ENCODE data around the gene AGTPBP1.
"Not testable (repeated sequence)": the region's sequence is repeated elsewhere in the genome, so short reads cannot be mapped to it uniquely, and the experiment has no call there.

AGTPBP1 gene

GRCh38 chr9:85741875-85742596 is at the start of gene AGTPBP1:
Gene AGTPBP1 (minus strand): TSS chr9:85741954. CDS start chr9:85712533, 29,421 bp downstream.
- DNase-seq (ENCODE audit: low spot score): peak; percentile 95

DNA sequence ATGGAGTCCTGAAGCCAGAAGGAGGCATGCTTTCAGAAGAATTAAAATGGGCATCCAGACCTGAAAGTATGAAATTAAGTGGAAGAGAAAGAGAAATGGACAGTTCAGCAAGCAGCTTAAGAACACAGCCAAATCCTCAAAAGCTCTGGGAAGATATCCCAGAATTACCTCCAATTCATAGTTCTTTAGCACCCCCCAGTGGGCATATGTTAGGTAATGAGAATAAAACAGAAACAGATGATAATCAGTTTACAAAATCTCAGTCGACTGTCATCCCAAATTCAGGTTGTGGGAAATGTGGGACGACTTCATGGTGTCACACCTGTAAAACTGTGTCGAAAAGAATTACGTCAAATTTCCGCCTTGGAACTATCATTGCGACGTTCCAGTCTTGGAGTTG is 44.4 kb upstream of the AGTPBP1 start:
- not testable (repeated sequence) for DNase-seq (ENCODE audit: low spot score)

DNA sequence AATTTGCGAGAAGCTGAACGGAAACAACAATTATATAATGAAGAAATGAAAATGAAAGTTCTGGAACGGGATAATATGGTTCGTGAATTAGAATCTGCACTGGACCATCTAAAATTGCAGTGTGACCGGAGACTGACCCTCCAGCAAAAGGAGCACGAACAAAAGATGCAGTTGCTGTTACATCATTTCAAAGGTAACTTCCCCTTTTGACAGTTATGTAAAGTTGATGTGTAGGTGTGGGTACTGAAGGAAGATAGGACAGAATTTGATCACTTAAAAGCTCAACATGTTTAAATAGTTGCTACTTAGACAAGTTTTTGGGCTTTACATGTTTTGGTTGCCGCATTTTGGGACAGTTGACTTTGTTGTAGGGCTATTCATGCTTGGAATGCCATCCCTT is 32.1 kb upstream of the AGTPBP1 start:
- not testable (repeated sequence) for DNase-seq (ENCODE audit: low spot score)

DNA sequence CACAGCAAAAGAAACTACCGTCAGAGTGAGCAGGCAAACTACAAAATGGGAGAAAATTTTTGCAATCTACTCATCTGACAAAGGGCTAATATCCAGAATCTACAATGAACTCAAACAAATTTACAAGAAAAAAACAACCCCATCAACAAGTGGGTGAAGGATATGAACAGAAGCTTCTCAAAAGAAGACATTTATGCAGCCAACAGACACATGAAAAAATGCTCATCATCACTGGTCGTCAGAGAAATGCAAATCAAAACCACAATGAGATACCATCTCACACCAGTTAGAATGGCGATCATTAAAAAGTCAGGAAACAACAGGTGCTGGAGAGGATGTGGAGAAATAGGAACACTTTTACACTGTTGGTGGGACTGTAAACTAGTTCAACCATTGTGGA is 20.0 kb upstream of the AGTPBP1 start:
- not testable (repeated sequence) for DNase-seq (ENCODE audit: low spot score)

- not testable (repeated sequence) for DNase-seq (ENCODE audit: low spot score)
Measured at GRCh38 chr9:85757716-85758115, 16.0 kb upstream of the AGTPBP1 start.

DNA sequence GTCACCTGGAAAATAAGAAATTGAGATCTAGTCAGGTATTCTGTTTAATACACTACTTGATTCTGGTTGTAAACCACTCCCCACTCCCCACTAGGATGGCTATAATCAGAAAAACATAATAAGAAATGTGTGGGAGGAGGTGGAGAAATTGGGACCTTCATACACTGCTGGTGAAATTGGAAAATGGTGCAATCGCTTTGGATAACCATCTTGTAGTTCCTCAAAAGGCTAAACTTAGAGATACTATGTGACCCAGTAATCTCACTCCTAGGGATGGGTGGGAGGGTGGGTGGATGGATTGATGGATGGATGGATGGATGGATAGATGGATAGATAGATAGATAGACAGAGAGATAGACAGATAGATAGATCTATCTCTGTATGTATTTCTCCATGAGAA is 14.5 kb upstream of the AGTPBP1 start:
- not testable (repeated sequence) for DNase-seq (ENCODE audit: low spot score)

- DNase-seq (ENCODE audit: low spot score): no peak
Measured at GRCh38 chr9:85746309-85746708, 4.6 kb upstream of the AGTPBP1 start.

DNA sequence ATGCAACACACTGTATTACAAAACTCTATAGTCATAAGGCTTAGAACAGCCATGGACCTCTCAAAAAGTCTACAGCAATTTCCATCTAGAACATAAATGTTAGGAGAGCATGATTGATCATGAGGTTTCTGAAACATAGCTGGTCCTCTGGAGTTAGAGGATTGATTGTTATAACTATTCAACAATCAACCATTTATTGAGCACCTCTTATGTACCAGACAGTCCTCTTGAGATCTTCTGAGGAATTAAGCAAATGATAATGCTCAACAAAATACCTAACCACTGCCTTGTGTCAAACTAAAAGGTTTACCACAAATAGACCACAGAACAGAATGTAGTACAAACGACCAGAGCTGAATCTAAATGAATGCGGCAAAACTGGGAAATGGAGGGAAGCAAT is 3.4 kb upstream of the AGTPBP1 start:
- DNase-seq (ENCODE audit: low spot score): no peak

DNA sequence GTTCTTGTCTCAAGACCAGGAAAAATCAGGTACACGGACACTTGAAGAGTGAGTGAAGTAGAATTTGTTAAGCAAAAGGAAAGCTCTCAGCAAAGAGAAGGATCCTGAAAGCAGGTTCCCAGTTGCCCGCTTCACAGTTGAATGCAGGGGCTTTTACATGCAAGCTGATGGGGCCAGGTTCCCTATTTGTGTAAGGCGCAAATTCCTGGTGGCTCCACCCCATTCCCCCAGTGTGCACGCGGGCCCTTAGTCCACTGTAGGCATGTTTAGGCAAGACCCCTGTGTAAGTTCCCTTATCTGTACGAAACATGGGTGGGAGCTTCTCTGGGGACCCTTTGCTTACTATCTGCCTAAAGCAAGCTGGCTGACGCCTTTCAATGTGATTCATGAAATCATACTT is 2.7 kb upstream of the AGTPBP1 start:
- DNase-seq (ENCODE audit: low spot score): no peak

DNA sequence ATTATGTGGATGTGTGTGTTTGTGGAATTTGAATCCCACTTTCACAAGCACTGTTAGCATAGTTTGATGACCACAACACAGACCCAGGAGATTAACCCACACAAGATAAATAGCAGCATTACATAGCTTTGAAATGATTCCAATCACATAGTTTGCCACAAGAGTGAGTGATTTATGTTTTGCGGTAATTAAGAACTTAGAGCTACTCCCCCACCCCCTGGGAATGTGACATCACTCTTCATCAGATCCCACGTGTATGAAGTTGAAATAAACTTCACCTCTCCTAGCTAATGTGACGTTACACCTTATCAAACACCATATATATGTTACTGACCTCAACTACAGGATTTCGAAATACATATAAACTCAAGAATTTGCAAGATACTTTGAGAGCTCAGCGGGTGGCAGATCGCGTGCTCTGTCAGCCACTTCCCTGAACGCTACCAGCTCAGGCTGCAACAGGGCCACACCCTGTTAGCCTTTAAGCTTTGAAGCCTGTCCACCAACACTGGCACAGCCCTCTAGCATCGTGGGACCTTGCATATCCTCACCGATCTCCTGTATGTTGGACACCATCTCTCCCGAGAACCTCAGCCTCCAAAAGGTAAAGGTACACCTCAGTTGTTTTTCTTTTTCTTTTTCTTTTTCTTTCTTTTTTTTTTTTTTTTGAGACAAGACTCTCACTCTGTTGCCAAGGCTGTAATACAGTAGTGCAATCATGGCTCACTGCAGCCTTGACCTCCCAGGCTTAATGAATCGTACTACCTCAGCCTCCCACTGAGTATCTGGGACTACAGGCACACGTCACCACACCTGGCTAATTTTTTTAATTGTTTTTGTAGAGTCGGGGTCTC is 1.7 kb upstream of the AGTPBP1 start:
- DNase-seq (ENCODE audit: low spot score): peak; percentile 71

GRCh38 chr9:85742597-85742936 is 813 bp upstream of the AGTPBP1 start:
- DNase-seq (ENCODE audit: low spot score): peak; percentile 83

DNA sequence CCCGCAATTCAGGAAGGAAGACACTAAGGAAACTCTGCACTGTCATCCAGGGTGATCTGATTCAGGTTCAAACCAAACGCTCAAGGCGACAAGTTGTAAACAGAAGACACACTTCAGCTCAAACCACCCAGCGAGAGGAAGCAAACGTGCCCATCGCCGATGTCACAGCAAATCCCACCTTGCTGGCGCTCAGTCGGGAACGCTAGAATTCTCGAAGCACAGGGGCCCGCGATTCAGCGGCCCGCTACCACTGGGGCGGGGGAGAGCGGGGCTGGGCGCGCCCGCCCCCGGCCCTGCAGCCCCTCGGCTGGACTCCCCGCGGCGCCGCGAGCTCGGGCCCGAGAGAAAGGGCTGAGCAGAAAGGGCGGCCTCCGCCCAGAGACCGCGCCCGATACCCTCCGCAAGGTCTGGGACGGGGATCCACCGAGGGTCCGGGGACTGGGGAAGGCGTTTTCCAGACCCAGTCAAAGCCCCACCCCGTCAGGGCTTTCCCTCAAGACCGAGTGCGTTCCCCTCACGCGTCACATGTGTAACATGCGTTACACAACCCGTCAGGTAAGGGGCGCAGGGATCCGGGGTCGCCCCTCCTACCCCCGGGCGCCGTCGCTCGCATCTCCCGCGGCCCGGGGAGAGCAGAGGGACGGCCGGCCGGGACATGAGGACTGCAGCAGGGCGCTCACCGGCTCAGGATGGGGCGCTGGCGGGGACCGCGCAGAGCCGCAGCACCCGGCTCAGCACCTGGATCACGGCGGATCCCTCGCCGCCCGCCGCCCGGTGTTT is 469 bp downstream of the AGTPBP1 start:
- DNase-seq (ENCODE audit: low spot score): peak; percentile 70

- DNase-seq (ENCODE audit: low spot score): no peak
Measured at GRCh38 chr9:85740787-85741094, 1.0 kb downstream of the AGTPBP1 start.

DNA sequence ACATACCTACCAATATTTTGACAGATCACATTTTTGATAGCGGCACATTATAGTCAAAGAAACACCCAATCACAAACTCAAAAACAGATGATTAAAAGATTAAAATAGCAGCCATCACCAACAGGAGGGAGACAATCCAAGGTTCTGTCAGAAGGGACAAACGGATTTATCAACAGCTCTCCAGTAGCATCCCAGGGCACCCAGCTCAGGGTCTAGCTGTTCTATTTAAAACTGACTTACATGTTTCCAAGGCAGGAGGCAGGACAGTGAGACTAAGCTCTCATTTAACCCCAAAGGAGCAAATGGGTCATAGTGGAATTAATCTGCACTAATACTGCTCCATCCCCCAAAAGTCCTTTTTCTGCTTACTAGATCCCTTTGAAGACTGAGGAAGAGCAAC is 3.2 kb downstream of the AGTPBP1 start:
- DNase-seq (ENCODE audit: low spot score): no peak

- DNase-seq (ENCODE audit: low spot score): no peak
Measured at GRCh38 chr9:85737671-85738070, 4.1 kb downstream of the AGTPBP1 start.

GRCh38 chr9:85730916-85731630 is 10.7 kb downstream of the AGTPBP1 start:
- DNase-seq (ENCODE audit: low spot score): no peak

DNA sequence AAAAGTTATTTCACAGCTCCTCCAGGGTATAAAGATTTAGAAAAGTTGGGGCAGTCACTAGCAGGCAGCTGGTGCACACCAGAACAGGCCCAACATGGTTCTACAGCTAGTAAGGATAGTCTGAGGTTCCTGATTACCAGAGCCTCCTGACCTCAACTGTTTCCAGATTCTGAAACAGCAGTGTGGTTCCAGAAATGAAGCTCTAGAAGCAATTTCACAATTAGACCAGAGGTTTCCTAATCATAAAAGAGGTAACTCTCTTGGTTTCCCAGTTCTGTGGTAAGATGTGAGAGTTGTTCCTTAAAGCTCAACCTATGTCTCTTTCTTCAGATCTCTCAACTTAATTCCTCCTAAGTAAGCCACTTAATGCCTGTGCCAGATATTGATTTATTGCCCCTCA is 11.9 kb downstream of the AGTPBP1 start:
- DNase-seq (ENCODE audit: low spot score): no peak

- no peak for DNase-seq (ENCODE audit: low spot score)
Measured at GRCh38 chr9:85727500-85727899, 14.3 kb downstream of the AGTPBP1 start.

GRCh38 chr9:85726737-85727136 is 15.0 kb downstream of the AGTPBP1 start:
- no peak for DNase-seq (ENCODE audit: low spot score)

GRCh38 chr9:85723215-85723614 is 18.5 kb downstream of the AGTPBP1 start:
- no peak for DNase-seq (ENCODE audit: low spot score)

DNA sequence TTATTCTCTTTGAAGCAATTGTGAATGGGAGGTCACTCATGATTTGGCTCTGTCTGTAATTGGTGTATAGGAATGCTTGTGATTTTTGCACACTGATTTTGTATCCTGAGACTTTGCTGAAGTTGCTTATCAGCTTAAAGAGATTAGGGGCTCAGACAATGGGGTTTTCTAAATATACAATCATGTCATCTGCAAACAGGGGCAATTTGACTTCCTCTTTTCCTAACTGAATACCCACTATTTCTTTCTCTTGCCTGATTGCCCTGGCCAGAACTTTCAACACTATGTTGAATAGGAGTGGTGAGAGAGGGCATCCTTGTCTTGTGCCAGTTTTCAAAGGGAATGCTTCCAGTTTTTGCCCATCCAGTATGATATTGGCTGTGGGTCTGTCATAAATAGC is 22.3 kb downstream of the AGTPBP1 start:
- not testable (repeated sequence) for DNase-seq (ENCODE audit: low spot score)

DNA sequence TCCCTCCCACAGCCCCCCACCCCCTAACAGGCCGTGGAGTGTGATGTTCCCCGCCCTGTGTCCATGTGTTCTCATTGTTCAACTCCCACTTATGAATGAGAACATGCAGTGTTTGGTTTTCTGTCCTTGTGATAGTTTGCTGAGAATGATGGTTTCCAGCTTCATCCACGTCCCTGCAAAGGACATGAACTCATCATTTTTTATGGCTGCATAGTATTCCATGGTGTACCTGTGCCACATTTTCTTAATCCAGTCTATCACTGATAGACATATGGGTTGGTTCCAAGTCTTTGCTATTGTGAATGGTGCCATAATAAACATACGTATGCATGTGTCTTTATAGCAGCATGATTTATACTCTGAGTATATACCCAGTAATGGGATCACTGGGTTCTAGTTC is 23.9 kb downstream of the AGTPBP1 start:
- DNase-seq (ENCODE audit: low spot score): not testable (repeated sequence)
